ENCODE results near the gene GNB1L.

Gene GNB1L

GRCh38 chr22:19747551-19747950, 107.1 kb downstream of the GNB1L start:
- H3K27me3 ChIP-seq (ENCODE audit: insufficient read depth, low read length): no peaks in the 10 kb centered on the region
- no peaks in the 10 kb centered on the region for H3K36me3 ChIP-seq (ENCODE audit: insufficient read depth, low read length)
- no peak overlapping the region for H3K4me3 ChIP-seq (ENCODE audit: low read depth, low read length)
- no peak overlapping the region for H2AFZ ChIP-seq (ENCODE audit: low read length, unreplicated experiment)
- H3K79me2 ChIP-seq (ENCODE audit: control insufficient read depth, insufficient read depth, low read length, unreplicated experiment): no peaks in the 10 kb centered on the region
- no peak overlapping the region for H3K27ac ChIP-seq (ENCODE audit: low read depth, low read length)
- no peaks in the 10 kb centered on the region for H3K4me1 ChIP-seq (ENCODE audit: control insufficient read depth, insufficient read depth, low read length, unreplicated experiment)

- no peak overlapping the region for H2AFZ ChIP-seq (ENCODE audit: low read length, unreplicated experiment)
- no peak overlapping the region for H3K27ac ChIP-seq (ENCODE audit: low read depth, low read length)
- H3K36me3 ChIP-seq (ENCODE audit: insufficient read depth, low read length): no peaks in the 10 kb centered on the region
- no peaks in the 10 kb centered on the region for H3K4me1 ChIP-seq (ENCODE audit: control insufficient read depth, insufficient read depth, low read length, unreplicated experiment)
- no peak overlapping the region for H3K4me3 ChIP-seq (ENCODE audit: low read depth, low read length)
- no peaks in the 10 kb centered on the region for H3K79me2 ChIP-seq (ENCODE audit: control insufficient read depth, insufficient read depth, low read length, unreplicated experiment)
- no peaks in the 10 kb centered on the region for H3K27me3 ChIP-seq (ENCODE audit: insufficient read depth, low read length)
Observed at GRCh38 chr22:19746726-19747125, 107.9 kb downstream of the GNB1L start.

GRCh38 chr22:19745155-19746101, 109.2 kb downstream of the GNB1L start:
- no peak overlapping the region for H2AFZ ChIP-seq (ENCODE audit: low read length, unreplicated experiment)
- H3K36me3 ChIP-seq (ENCODE audit: insufficient read depth, low read length): no peaks in the 10 kb centered on the region
- H3K4me3 ChIP-seq (ENCODE audit: low read depth, low read length): no peak overlapping the region
- no peaks in the 10 kb centered on the region for H3K4me1 ChIP-seq (ENCODE audit: control insufficient read depth, insufficient read depth, low read length, unreplicated experiment)
- H3K27me3 ChIP-seq (ENCODE audit: insufficient read depth, low read length): no peaks in the 10 kb centered on the region
- H3K27ac ChIP-seq (ENCODE audit: low read depth, low read length): no peak overlapping the region
- H3K79me2 ChIP-seq (ENCODE audit: control insufficient read depth, insufficient read depth, low read length, unreplicated experiment): no peaks in the 10 kb centered on the region

- Histone ChIP-seq H3K4me1 (ENCODE audit: control insufficient read depth, insufficient read depth, low read length, unreplicated experiment) (no peaks in the 10 kb centered on the region), H3K4me3 (ENCODE audit: low read depth, low read length) (no peak overlapping the region), H3K27me3 (ENCODE audit: insufficient read depth, low read length) (no peaks in the 10 kb centered on the region), H3K36me3 (ENCODE audit: insufficient read depth, low read length) (no peaks in the 10 kb centered on the region), H3K27ac (ENCODE audit: low read depth, low read length) (no peak overlapping the region), H3K79me2 (ENCODE audit: control insufficient read depth, insufficient read depth, low read length, unreplicated experiment) (no peaks in the 10 kb centered on the region), H2AFZ (ENCODE audit: low read length, unreplicated experiment) (no peak overlapping the region)
Observed at GRCh38 chr22:19744350-19745006, 110.2 kb downstream of the GNB1L start.

- Histone ChIP-seq H3K27me3 (ENCODE audit: insufficient read depth, low read length) (no peaks in the 10 kb centered on the region), H3K27ac (ENCODE audit: low read depth, low read length) (no peak overlapping the region), H3K79me2 (ENCODE audit: control insufficient read depth, insufficient read depth, low read length, unreplicated experiment) (no peaks in the 10 kb centered on the region), H3K36me3 (ENCODE audit: insufficient read depth, low read length) (no peaks in the 10 kb centered on the region), H3K4me3 (ENCODE audit: low read depth, low read length) (no peak overlapping the region), H2AFZ (ENCODE audit: low read length, unreplicated experiment) (no peak overlapping the region), H3K4me1 (ENCODE audit: control insufficient read depth, insufficient read depth, low read length, unreplicated experiment) (no peaks in the 10 kb centered on the region)
Observed at GRCh38 chr22:19743651-19744050, 111.0 kb downstream of the GNB1L start.

- no peaks in the 10 kb centered on the region for H3K4me1 ChIP-seq (ENCODE audit: control insufficient read depth, insufficient read depth, low read length, unreplicated experiment)
Observed at GRCh38 chr22:19743081-19743480, 111.6 kb downstream of the GNB1L start.

DNA sequence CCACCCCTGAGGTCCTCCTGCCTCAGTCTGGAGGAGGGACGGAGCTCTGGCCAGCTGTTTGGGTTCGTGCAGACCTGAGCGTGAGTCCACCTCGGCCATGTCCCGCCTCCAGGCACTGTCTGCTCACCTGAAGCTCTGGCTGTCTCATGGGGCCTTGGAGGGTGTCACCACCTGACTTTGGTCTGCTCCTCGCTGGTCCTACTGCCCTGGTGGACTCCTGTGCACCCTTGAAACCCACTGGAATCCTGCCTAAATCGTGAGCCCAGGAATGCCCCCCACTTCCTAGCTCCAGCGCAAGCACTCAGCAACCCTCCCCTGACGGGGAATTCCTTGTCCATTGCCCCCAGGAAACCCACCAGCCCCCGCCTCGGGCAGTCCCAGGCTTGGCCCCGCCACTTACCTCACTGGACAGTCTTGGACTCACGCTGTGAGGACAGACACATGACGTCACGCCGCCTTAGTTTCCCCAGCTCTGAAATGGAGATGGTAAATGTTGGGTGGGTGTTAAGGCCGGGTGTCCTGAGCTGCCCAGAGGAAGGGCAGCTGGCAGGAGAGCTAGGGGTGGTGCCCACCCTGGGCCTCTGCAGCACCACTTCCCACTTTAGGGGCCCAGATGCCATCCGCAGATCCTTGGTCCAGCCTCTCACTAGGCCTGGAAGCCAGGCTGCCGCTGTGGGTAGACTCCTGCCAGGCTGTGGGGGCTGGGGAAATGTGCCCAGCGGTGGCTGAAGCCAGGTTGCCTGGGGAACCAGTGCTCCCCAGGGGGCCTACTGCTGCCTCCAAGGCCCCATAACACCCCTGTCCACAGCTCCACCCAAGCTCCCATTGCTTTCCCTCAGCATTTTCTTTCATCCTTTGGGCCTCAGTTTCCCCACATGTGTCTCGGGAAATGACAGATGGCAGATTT, 112.3 kb downstream of the GNB1L start:
- no peaks in the 10 kb centered on the region for H3K27me3 ChIP-seq (ENCODE audit: insufficient read depth, low read length)
- no peak overlapping the region for H2AFZ ChIP-seq (ENCODE audit: low read length, unreplicated experiment)
- H3K79me2 ChIP-seq (ENCODE audit: control insufficient read depth, insufficient read depth, low read length, unreplicated experiment): no peaks in the 10 kb centered on the region
- H3K4me1 ChIP-seq (ENCODE audit: control insufficient read depth, insufficient read depth, low read length, unreplicated experiment): no peaks in the 10 kb centered on the region
- no peak overlapping the region for H3K27ac ChIP-seq (ENCODE audit: low read depth, low read length)
- no peak overlapping the region for H3K4me3 ChIP-seq (ENCODE audit: low read depth, low read length)
- no peaks in the 10 kb centered on the region for H3K36me3 ChIP-seq (ENCODE audit: insufficient read depth, low read length)

More at GRCh38 chr22:19743081-19743480, 111.6 kb downstream of the GNB1L start:
- Histone ChIP-seq H3K4me3 (ENCODE audit: low read depth, low read length) (no peak overlapping the region), H3K27me3 (ENCODE audit: insufficient read depth, low read length) (no peaks in the 10 kb centered on the region), H2AFZ (ENCODE audit: low read length, unreplicated experiment) (no peak overlapping the region), H3K27ac (ENCODE audit: low read depth, low read length) (no peak overlapping the region), H3K79me2 (ENCODE audit: control insufficient read depth, insufficient read depth, low read length, unreplicated experiment) (no peaks in the 10 kb centered on the region), H3K36me3 (ENCODE audit: insufficient read depth, low read length) (no peaks in the 10 kb centered on the region)

GRCh38 chr22:19741053-19741452, 113.6 kb downstream of the GNB1L start:
- Histone ChIP-seq H3K4me1 (ENCODE audit: control insufficient read depth, insufficient read depth, low read length, unreplicated experiment) (no peaks in the 10 kb centered on the region), H2AFZ (ENCODE audit: low read length, unreplicated experiment) (no peak overlapping the region), H3K36me3 (ENCODE audit: insufficient read depth, low read length) (no peaks in the 10 kb centered on the region), H3K4me3 (ENCODE audit: low read depth, low read length) (no peak overlapping the region), H3K27ac (ENCODE audit: low read depth, low read length) (no peak overlapping the region), H3K27me3 (ENCODE audit: insufficient read depth, low read length) (no peaks in the 10 kb centered on the region), H3K79me2 (ENCODE audit: control insufficient read depth, insufficient read depth, low read length, unreplicated experiment) (no peaks in the 10 kb centered on the region)

DNA sequence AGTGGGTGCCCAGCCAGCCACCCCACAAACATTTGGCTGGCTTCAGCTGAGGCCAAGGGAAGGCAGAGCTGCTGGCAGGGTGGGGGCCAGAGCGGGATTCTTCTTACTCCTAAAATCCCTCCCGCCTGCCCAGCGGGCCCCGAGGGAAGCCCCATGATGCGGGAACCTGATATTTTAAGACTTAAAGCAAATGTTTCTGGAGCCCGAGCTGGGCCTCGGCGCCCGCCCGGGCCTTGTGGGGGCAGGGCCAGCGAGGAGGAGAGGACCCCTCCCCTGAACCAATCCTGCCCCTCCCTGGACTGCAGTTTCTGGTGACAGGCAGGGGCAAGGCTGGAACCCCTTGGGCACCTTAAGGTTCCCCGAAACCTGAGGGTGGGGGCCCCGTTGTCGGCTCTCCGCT, 114.1 kb downstream of the GNB1L start:
- Histone ChIP-seq H3K4me3 (ENCODE audit: low read depth, low read length) (no peak overlapping the region), H3K36me3 (ENCODE audit: insufficient read depth, low read length) (no peaks in the 10 kb centered on the region), H2AFZ (ENCODE audit: low read length, unreplicated experiment) (no peak overlapping the region), H3K27me3 (ENCODE audit: insufficient read depth, low read length) (no peaks in the 10 kb centered on the region), H3K4me1 (ENCODE audit: control insufficient read depth, insufficient read depth, low read length, unreplicated experiment) (no peaks in the 10 kb centered on the region), H3K79me2 (ENCODE audit: control insufficient read depth, insufficient read depth, low read length, unreplicated experiment) (no peaks in the 10 kb centered on the region), H3K27ac (ENCODE audit: low read depth, low read length) (no peak overlapping the region)

- no peak overlapping the region for H3K27ac ChIP-seq (ENCODE audit: low read depth, low read length)
- no peaks in the 10 kb centered on the region for H3K4me1 ChIP-seq (ENCODE audit: control insufficient read depth, insufficient read depth, low read length, unreplicated experiment)
- H3K79me2 ChIP-seq (ENCODE audit: control insufficient read depth, insufficient read depth, low read length, unreplicated experiment): no peaks in the 10 kb centered on the region
- H2AFZ ChIP-seq (ENCODE audit: low read length, unreplicated experiment): no peak overlapping the region
- H3K4me3 ChIP-seq (ENCODE audit: low read depth, low read length): no peak overlapping the region
- H3K36me3 ChIP-seq (ENCODE audit: insufficient read depth, low read length): no peaks in the 10 kb centered on the region
- no peaks in the 10 kb centered on the region for H3K27me3 ChIP-seq (ENCODE audit: insufficient read depth, low read length)
Observed at GRCh38 chr22:19739911-19740449, 114.7 kb downstream of the GNB1L start.
